HepG2 (cell line): Measurements from ENCODE around the gene AP2B1.

Experiments
- EHMT2 ChIP-seq: fragments of 200-600 bp; sonication (generic); IDR thresholded peaks from 2 replicates; pipeline ENCODE4 v1.7.0; 2017; ENCODE audit warnings: antibody characterized with exemption, low read depth, low read length, borderline replicate concordance
- MYC ChIP-seq: sonication (generic); formaldehyde crosslinking; IDR thresholded peaks from 2 replicates; pipeline ENCODE4 v1.9.0; 2021; ENCODE audit warnings: missing genetic modification reagents, borderline replicate concordance
- SRF ChIP-seq: IDR thresholded peaks from 2 replicates; pipeline ENCODE4 v1.6.1; 2011; ENCODE audit warnings: mild to moderate bottlenecking, low read depth, low read length, moderate library complexity
- ZNF24 ChIP-seq: fragments of 450-650 bp; IDR thresholded peaks from 2 replicates; pipeline ENCODE4 v1.6.1; 2017; ENCODE audit warnings: antibody characterized with exemption, mild to moderate bottlenecking
- ZNF704 ChIP-seq: sonication (generic); formaldehyde crosslinking; IDR thresholded peaks from 2 replicates; pipeline ENCODE4 v1.8.1; 2023; ENCODE audit warnings: mild to moderate bottlenecking, inconsistent platforms, moderate library complexity, missing genetic modification reagents, borderline replicate concordance

DNA sequence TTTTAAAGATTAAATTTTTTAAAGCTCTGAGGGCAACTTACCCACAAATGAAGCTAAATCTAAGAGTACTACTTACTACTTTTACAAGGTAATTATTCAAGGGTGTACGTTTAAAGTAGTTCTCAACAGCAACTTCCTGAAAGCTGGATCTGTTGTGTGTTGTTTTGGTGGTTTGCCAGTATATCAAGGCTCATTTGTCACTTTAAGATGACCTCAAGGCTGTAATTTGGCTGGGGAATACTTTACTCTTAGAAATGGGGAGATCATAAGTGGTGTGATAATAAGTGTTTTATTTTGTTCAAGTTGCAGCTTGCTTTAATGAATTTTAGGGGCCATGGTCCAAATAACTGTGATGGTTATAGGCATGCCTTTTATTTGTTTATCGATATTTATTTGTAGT is 30.4 kb downstream of the AP2B1 start:
- TF ChIP-seq ZNF704 (no peak), MYC (CRISPR knock-in tag) (no peak), SRF (no peak), ZNF24 (no peak), EHMT2 (no peak)
